NB4 (cell line): ENCODE results near the gene NECTIN4.
"Not testable (repeated sequence)": the region's sequence is repeated elsewhere in the genome, so short reads cannot be mapped to it uniquely, and the experiment has no call there.

Source experiments
- CTCF ChIP-seq: IDR thresholded peaks from one replicate; pipeline ENCODE4 v1.5.1; 2012; ENCODE audit warnings: low read depth, low read length
- MAX ChIP-seq: IDR thresholded peaks from 2 replicates; pipeline ENCODE4 v1.6.1; 2011; ENCODE audit warnings: low read depth, low read length
- MYC ChIP-seq: IDR thresholded peaks from 2 replicates; pipeline ENCODE4 v1.6.1; 2011; ENCODE audit warnings: low read depth, low read length
- POLR2A ChIP-seq: IDR thresholded peaks from 2 replicates; pipeline ENCODE4 v1.6.1; 2011; ENCODE audit warnings: mild to moderate bottlenecking; ENCODE audit not compliant: insufficient read length; ENCODE audit errors: extremely low read depth

GRCh38 chr1:161063936-161064335 is 25.4 kb downstream of the NECTIN4 start:
- not testable (repeated sequence) for TF ChIP-seq CTCF, POLR2A, MAX, MYC
